Caco-2 (cell line): Measurements from ENCODE around the gene SERPINB7. TPM values are rescaled to one million over a fixed set of nuclear protein-coding genes. Genes with fewer than 3 reads are reported as not detected.

Experiments
- BruUV-seq: library from RNA; stranded (reverse); fragments of 400-500 nt; replicated peaks from 2 replicates; lab custom pipeline; 2021; lab: Mats Ljungman, UMichigan
- CTCF ChIA-PET: fragments of 300-600 bp; sonication (Branson Sonifier 250); formaldehyde crosslinking; loops from one replicate; lab custom pipeline; 2022; ENCODE audit warnings: antibody characterized with exemption; lab: Charles Lee
- POLR2A ChIA-PET: fragments of 300-600 bp; sonication (Branson Sonifier 250); formaldehyde crosslinking; loops from one replicate; lab custom pipeline; 2022; ENCODE audit warnings: antibody characterized with exemption; lab: Charles Lee
- DNase-seq, 2 experiments: peaks; one replicate each; pipeline versions ENCODE4 v3.0.0 to v3.0.0-alpha.2; 2020 to 2022
- H3K27me3 ChIP-seq: replicated peaks from 2 replicates; pipeline ENCODE4 v1.6.0; 2011; ENCODE audit warnings: low read length; ENCODE audit not compliant: control insufficient read depth, insufficient read depth
- H3K36me3 ChIP-seq: 2 replicates; pipeline ENCODE4 v1.5.1; 2011; ENCODE audit warnings: low read length; ENCODE audit not compliant: control insufficient read depth, insufficient read depth
- H3K4me1 ChIP-seq: fragments of 250-450 bp; sonication (Bioruptor Pico); 2 replicates; pipeline ENCODE4 v1.5.1; 2020; ENCODE audit warnings: mild to moderate bottlenecking
- H3K4me3 ChIP-seq: 2 replicates; pipeline ENCODE4 v1.5.1; 2011; ENCODE audit warnings: low read depth, mild to moderate bottlenecking, control low read depth, low read length
- H3K9me3 ChIP-seq: fragments of 250-450 bp; sonication (Bioruptor Pico); 2 replicates; pipeline ENCODE4 v1.5.1; 2020; ENCODE audit warnings: mild to moderate bottlenecking, moderate library complexity
- H3K27ac Mint-ChIP-seq: one replicate; pipeline ENCODE4 v1.8.0; 2022; ENCODE audit warnings: mixed read lengths; ENCODE audit not compliant: unreplicated experiment
- H3K27me3 Mint-ChIP-seq: one replicate; pipeline ENCODE4 v1.8.0; 2022; ENCODE audit warnings: mixed read lengths; ENCODE audit not compliant: insufficient read depth, unreplicated experiment
- H3K36me3 Mint-ChIP-seq: one replicate; pipeline ENCODE4 v1.8.0; 2022; ENCODE audit warnings: mild to moderate bottlenecking, mixed read lengths; ENCODE audit not compliant: insufficient read depth, unreplicated experiment
- H3K4me1 Mint-ChIP-seq: one replicate; pipeline ENCODE4 v1.8.0; 2022; ENCODE audit warnings: low read depth, mixed read lengths; ENCODE audit not compliant: unreplicated experiment
- H3K4me3 Mint-ChIP-seq: one replicate; pipeline ENCODE4 v1.8.0; 2022; ENCODE audit warnings: mild to moderate bottlenecking, moderate library complexity, mixed read lengths; ENCODE audit not compliant: unreplicated experiment
- H3K9me3 Mint-ChIP-seq: one replicate; pipeline ENCODE4 v1.8.0; 2022; ENCODE audit warnings: mixed read lengths; ENCODE audit not compliant: unreplicated experiment
- intact Hi-C: fragments of 100-400 bp; cut with micrococcal nuclease; formaldehyde crosslinking; loops from one replicate; pipeline ENCODE4 v1.10.0; 2022; ENCODE audit not compliant: unreplicated experiment
- total RNA-seq: library from RNA; stranded (reverse); gene quantifications from 2 replicates; pipeline ENCODE4 v1.2.3, GENCODE V29; 2022
- TF ChIP-seq, protein P1 (sequence below), 2 experiments: fragments of 200-600 bp in 1 of 2; IDR thresholded peaks; 1 replicate in 1 of 2; 2 replicates in 1 of 2; pipeline versions ENCODE4 v1.5.1 to v1.8.0; 2011 to 2022; ENCODE audit warnings: antibody characterized with exemption in 1 of 2, control low read depth in 1 of 2, inconsistent platforms in 1 of 2, low read depth in 1 of 2, low read length in 1 of 2, mild to moderate bottlenecking in 1 of 2, moderate library complexity in 1 of 2; ENCODE audit not compliant: insufficient read depth in 1 of 2, severe bottlenecking in 1 of 2, unreplicated experiment in 1 of 2

The SERPINB7 gene
- total RNA-seq, 1 experiment from 2014 or later, result not detected

- Mint-ChIP-seq H3K4me1 (no peaks in the 10 kb centered on the region), H3K4me3 (no peak overlapping the region), H3K36me3 (peaks cover 6% of the 10 kb centered on the region), H3K9me3 (peaks cover 23% of the 10 kb centered on the region), H3K27ac (no peak overlapping the region), H3K27me3 (peaks cover 3% of the 10 kb centered on the region)
- CTCF ChIA-PET, result no interaction called here
- intact Hi-C loops, result no loop called here
- no TSS peak for BruUV-seq
- no peaks in the 10 kb centered on the region for H3K9me3 ChIP-seq
- no peak for DNase-seq
- no peaks in the 10 kb centered on the region for H3K27me3 ChIP-seq
- TF ChIP-seq, protein P1, sequence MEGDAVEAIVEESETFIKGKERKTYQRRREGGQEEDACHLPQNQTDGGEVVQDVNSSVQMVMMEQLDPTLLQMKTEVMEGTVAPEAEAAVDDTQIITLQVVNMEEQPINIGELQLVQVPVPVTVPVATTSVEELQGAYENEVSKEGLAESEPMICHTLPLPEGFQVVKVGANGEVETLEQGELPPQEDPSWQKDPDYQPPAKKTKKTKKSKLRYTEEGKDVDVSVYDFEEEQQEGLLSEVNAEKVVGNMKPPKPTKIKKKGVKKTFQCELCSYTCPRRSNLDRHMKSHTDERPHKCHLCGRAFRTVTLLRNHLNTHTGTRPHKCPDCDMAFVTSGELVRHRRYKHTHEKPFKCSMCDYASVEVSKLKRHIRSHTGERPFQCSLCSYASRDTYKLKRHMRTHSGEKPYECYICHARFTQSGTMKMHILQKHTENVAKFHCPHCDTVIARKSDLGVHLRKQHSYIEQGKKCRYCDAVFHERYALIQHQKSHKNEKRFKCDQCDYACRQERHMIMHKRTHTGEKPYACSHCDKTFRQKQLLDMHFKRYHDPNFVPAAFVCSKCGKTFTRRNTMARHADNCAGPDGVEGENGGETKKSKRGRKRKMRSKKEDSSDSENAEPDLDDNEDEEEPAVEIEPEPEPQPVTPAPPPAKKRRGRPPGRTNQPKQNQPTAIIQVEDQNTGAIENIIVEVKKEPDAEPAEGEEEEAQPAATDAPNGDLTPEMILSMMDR (IDR thresholded peaks at IDR 0.05; ENCODE audit: insufficient read depth in 1 of 2, low read depth in 1 of 2, low read length in 1 of 2, severe bottlenecking in 1 of 2, unreplicated experiment in 1 of 2), result no peak
- POLR2A ChIA-PET, result no interaction called here
- H3K4me1 ChIP-seq, result no peaks in the 10 kb centered on the region
- H3K4me3 ChIP-seq, result no peak overlapping the region
- H3K36me3 ChIP-seq, result no peaks in the 10 kb centered on the region
Observed at GRCh38 chr18:63762518-63762917, 12.7 kb upstream of the SERPINB7 start.

DNA sequence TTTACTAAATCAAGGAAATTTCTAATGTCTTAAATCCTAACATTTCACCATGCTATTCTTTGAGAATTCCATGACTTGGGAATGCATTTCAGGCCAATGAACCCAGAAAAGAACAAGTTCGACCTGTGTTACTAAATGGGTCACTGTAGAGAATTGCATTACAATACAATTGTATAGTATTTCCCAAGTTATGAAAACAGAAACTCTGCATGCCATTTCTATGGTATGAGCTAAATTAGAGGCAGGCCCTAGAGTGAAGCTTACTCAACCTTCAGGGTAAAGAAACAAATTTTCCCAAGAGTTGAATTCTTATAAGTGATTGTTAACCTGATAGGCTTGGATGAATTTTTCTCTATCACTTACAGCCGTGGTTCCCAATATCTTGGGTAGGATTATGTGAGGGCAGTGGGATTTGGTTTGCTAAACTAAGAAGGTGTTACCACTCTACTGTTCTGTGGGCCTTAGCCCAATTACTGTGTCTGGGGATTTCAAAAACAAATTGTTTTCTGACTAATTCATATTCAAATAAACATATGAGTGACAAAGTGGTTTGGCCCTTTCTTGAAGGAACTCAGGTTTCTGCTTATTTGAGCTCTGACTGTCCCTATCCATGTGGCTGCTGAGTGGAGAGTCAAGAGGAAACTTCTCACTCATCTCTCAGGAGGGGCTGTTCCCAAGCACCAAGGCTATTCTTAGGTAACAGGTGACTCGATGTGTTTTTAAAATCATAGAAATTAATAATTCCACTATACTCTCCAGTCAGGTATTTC lies 11.2 kb upstream of the SERPINB7 start:
- Mint-ChIP-seq H3K27me3 (peaks cover 3% of the 10 kb centered on the region), H3K27ac (no peak overlapping the region), H3K4me3 (no peak overlapping the region), H3K36me3 (peaks cover 6% of the 10 kb centered on the region), H3K9me3 (peaks cover 14% of the 10 kb centered on the region), H3K4me1 (no peaks in the 10 kb centered on the region)
- Histone ChIP-seq H3K36me3 (no peaks in the 10 kb centered on the region), H3K9me3 (no peaks in the 10 kb centered on the region), H3K4me1 (no peaks in the 10 kb centered on the region), H3K4me3 (no peak overlapping the region), H3K27me3 (no peaks in the 10 kb centered on the region)
- ChIA-PET CTCF (no interaction called here), POLR2A (no interaction called here)
- intact Hi-C loops, result no loop called here
- no peak for DNase-seq
- no TSS peak for BruUV-seq
- TF ChIP-seq, protein P1 (IDR thresholded peaks at IDR 0.05; ENCODE audit: insufficient read depth in 1 of 2, low read depth in 1 of 2, low read length in 1 of 2, severe bottlenecking in 1 of 2, unreplicated experiment in 1 of 2), result no peak

GRCh38 chr18:63765837-63766236 lies 9.4 kb upstream of the SERPINB7 start:
- intact Hi-C loops, result no loop called here
- H3K9me3 Mint-ChIP-seq, result peaks cover 5% of the 10 kb centered on the region
- H3K27ac Mint-ChIP-seq, result no peak overlapping the region
- H3K4me1 Mint-ChIP-seq, result no peaks in the 10 kb centered on the region
- H3K27me3 ChIP-seq, result no peaks in the 10 kb centered on the region
- ChIA-PET CTCF (no interaction called here), POLR2A (no interaction called here)
- H3K4me1 ChIP-seq, result no peaks in the 10 kb centered on the region
- no peaks in the 10 kb centered on the region for H3K9me3 ChIP-seq
- no peaks in the 10 kb centered on the region for H3K36me3 ChIP-seq
- no peaks in the 10 kb centered on the region for H3K36me3 Mint-ChIP-seq
- TF ChIP-seq, protein P1 (IDR thresholded peaks at IDR 0.05; ENCODE audit: insufficient read depth in 1 of 2, low read depth in 1 of 2, low read length in 1 of 2, severe bottlenecking in 1 of 2, unreplicated experiment in 1 of 2), result no peak
- no peak for DNase-seq
- BruUV-seq, result no TSS peak
- H3K4me3 Mint-ChIP-seq, result no peak overlapping the region
- H3K27me3 Mint-ChIP-seq, result peaks cover 3% of the 10 kb centered on the region
- no peak overlapping the region for H3K4me3 ChIP-seq
